Midbrain (tissue), 1 donor: ENCODE results near the gene SERPINB5.
"Not testable (repeated sequence)": the region's sequence is repeated elsewhere in the genome, so short reads cannot be mapped to it uniquely, and the experiment has no call there.

Experiments used
- DNase-seq: peaks from one replicate; lab custom pipeline; 2025; lab: John Stamatoyannopoulos, UW

Gene SERPINB5, protein sequence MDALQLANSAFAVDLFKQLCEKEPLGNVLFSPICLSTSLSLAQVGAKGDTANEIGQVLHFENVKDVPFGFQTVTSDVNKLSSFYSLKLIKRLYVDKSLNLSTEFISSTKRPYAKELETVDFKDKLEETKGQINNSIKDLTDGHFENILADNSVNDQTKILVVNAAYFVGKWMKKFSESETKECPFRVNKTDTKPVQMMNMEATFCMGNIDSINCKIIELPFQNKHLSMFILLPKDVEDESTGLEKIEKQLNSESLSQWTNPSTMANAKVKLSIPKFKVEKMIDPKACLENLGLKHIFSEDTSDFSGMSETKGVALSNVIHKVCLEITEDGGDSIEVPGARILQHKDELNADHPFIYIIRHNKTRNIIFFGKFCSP

DNA sequence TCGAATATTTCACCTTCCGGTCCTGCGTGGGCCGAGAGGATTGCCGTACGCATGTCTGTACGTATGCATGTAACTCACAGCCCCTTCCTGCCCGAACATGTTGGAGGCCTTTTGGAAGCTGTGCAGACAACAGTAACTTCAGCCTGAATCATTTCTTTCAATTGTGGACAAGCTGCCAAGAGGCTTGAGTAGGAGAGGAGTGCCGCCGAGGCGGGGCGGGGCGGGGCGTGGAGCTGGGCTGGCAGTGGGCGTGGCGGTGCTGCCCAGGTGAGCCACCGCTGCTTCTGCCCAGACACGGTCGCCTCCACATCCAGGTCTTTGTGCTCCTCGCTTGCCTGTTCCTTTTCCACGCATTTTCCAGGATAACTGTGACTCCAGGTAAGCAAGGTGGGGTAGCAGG, at the start of gene SERPINB5:
Gene SERPINB5, plus strand, starts transcription at position 291 of the 400 bp plus-strand sequence. CDS start 7,471 bp downstream, outside the sequence.
- no peak for DNase-seq

DNA sequence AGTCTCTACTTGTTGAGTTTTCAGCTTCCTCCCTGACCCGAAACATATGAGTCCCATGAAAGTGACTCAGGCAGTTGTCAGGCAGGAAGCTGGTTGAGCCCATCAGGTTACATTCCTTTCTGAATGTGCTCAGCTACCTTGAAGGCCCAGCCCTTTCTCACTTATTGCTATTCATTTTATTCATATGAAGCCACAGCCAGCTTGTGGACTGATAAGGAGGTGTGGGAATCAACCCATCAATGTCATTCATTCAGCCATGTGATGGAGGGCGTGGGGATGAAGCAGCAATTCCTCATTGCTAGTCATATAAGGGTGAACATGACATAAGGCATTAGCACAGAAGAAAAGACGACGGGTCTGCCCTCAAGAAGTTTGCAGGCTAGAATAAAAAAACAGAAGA, 49.2 kb upstream of the SERPINB5 start:
- DNase-seq = no peak

DNA sequence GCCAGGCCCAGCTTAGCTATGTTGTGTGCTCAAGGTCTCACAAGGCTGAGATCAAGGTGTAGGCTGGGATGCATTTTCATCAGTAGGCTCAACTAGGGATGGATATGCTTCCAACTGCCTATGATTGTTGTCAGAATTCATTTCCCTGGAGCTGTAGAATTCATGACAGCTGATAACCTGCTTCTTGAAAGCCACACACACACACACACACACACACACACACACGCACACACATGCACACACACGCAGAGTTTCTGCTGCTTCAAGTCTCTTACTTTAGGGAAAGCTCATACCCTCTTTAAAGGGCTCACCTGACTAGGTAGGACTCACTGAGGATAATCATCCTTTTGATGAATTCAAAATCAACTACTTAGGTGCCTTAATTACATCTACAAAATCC, 46.2 kb upstream of the SERPINB5 start:
- no peak for DNase-seq

DNA sequence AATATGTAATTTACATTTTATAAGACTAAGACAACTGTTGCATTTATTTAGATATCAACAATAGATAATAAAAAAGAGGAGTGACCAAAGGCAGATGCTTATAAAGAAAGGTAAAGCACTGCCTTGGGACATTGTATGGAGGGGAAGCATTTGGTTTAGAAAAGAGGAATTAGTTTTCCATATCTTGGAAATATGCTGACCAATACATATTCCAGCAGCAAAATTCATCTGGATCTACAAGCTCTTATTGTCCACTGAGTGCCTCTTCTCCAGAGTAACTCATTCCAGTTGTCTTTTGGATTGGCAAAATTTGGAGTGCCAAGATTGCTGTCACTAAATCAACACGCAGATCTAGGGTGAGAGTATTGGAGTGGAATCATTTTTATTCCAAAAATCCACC, 45.6 kb upstream of the SERPINB5 start:
- DNase-seq = no peak

DNA sequence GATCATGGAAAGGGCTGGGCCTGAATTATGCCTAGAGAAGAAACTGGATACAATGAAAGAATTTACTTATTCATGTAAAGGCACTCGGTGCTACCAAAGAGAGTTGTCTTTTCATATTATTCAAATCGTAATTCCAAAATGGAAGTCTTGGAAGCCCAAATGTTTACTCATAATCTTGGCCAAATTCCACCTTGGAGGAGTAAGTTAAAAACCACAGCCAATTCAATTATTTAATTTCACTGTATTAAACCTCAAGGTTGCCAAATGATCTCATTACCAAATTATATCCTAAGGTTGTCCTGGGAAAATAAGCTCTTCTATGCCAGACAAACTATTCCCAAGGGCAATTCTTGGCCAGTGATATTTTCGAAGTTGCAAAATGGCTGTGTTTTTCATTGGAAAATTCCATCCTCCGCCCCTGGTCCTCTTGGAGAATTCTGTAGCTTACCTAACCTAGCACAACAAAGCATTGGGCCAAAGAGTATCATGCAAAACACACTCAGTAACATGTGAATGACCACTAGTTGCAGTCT, 43.4 kb upstream of the SERPINB5 start:
- no peak for DNase-seq

DNA sequence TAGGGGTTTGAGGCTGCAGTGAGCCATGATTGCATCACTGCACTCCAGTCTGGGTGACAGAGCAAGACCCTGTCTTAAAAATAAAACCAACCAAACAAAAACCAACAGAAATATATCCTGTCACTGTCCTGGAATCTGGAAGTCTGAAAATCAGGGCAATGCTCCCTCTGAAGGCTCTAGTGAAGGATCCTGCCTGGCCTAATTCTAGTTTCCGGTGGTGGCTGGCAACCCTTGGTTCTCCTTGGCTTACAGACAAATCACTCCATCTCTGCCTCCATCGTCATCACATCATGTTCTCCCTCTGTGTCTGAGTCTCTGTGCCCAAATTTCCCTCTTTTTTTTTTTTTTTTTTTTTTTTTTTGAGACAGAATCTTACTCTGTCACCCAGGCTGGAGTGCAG, 38.6 kb upstream of the SERPINB5 start:
- no peak for DNase-seq

DNA sequence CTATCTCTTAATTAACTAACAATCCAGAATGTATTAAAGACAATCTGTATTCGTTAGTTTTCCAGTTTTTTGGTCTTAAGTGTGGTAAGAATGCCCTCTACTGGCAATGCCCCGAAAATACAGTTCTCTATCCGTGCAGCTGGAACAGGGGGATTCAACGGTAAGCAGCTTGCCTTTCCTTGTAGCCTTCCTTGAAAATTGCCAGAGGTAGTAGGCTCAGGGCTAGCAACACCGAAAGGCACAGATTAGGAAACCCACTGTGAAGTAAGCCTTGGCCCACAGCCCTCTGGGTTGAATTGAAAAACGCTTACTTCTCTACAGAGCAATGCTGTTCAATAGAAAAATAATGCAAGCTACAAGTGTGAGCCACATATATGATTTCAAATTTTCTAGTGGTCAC, 37.4 kb upstream of the SERPINB5 start:
- peak; percentile 66 for DNase-seq

DNA sequence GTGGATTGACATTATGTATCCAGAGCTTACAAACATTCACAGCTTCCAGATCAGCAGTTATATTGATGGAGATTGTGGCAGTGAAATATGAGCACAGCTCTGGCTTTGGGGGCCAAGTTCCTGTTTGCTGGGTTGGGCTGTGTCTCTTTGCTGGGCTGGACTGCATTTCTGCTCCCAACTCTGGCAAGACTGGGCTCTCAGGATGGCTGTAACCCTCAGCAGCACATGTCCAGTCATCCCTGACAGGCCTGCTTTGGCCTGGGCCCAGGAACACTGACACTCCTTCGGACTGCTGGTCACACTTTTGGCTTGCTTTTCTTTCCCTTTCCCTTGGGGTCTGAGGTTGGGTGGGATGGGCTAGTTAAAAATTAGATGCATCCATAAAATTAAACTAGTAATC, 36.5 kb upstream of the SERPINB5 start:
- DNase-seq = no peak

DNA sequence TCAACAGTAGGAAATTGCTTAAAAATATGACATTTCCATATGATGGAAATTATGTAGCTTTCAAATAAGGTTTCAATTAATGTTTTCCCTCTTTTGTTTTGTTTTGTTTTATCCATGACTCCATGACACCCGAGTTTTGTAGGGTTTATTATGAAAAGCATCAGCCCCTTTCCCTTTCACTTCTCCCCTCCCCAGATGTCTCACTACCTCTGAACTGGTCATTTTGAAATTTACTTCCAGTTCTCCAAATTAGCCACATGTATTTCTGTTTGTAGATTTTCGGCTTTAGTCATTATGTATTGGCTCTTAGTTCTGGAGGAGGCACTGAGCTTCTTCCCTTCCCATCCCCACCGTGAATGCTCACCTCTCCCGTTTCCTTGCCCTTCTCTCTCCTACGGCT, 35.9 kb upstream of the SERPINB5 start:
- no peak for DNase-seq

DNA sequence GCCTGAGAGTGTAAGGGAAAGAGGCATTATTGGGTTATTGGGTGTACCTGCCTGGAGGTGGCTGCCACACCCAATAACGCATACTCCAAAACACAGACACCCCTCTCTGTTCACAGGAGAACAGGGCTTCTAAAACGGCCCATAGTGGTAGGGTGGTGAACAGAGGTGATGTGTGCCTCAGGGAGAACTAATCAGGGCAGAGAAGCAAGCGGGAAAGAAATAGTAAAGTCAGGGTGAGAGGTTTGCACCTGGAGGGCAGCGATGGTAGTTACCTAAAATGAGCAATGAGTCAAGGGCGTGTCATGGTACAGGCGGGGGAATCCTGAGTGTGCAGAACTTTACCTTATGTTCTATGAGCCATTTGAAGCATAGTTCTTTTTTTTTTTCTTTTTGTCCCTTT, 32.9 kb upstream of the SERPINB5 start:
- DNase-seq = no peak

DNA sequence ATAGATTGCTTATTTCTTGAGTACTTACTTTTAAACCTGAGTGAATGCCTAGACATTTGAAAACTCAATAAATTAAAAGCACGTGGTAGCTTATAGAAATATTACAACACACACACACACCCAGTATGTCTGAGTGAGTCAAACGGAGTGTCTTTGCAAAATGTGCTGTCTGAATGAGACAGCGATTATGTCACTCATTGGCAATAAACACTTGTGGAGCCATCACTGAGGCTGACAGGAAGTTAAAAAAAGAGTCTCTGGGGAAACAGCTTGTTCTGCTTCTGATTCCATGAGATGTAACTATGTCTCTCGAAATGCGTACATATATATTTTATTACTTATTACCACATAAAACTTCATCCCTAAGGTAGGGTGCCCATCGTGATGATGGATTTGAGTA, 32.2 kb upstream of the SERPINB5 start:
- no peak for DNase-seq

DNA sequence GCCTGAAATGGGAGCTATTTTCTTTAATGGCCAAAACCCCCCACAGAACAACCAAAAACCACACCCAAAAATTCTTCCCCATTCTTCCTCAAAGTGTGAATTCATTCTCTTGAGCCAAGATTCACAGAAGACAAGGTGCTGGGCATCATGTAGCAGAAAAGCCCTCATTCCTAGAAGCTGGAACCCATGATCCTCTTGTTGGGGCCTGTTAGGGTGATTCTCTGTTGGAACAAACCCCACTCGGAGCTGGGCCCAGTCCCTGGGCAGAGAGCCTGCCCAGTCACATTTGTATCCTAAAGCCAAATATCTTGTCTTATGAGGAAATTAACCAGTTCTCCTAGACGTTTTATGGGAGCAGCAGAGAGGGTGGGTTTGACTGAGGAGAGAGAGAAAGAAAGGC, 31.7 kb upstream of the SERPINB5 start:
- DNase-seq = no peak

DNA sequence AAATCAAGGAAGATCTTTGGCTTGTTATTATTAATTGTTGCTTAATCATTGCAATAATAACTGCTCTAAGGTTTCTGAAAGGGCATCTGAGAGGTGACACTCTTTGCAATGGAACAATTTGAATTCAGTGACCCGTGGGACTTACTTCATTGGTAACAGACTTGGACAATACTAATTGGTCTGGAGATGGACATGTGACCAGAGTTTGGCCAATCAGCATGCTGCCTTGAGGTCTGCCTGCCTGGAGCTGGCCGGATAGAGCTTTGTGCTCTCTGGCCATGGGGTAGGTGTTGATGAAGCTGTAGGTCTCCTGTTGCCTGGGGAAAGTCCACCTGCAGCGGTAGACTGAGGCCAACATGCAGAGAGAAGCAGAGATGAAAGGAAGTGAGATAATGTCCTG, 30.5 kb upstream of the SERPINB5 start:
- no peak for DNase-seq

DNA sequence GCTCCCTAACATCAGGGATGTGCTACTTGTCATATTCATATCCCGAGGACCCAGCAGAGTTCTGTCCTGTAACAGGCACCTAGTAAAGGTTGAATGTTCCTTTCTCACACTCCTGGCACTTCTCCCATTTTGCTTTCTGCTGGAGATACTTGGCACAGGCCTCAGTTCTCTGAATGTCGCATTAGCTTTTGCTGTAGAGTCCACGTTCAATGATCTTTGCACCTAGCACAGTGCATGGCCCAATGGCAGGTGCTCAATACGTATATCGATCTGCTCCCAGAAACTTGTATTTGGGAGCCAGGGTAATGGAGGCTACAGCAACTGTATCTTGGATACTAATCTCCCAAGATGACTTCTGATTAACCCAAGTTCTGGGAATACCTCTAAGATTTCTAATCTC, 29.7 kb upstream of the SERPINB5 start:
- DNase-seq = no peak

DNA sequence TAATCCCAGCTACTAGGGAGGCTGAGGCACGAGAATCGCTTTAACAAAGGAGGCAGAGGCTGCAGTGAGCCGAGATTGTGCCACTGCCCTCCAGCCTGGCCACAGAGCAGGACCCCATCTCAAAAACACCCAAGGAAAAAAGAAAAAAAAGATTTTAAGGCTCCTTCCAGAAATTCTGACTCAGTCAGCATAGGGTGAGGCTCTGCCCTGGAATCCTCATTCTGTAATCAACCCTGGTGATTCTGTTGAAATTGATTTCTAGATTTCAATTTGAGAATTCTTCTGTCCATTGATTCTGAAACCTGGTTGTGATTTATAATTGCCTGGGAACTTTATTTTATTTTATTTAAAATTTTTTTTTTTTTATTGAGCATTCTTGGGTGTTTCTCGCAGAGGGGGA, 27.3 kb upstream of the SERPINB5 start:
- no peak for DNase-seq

DNA sequence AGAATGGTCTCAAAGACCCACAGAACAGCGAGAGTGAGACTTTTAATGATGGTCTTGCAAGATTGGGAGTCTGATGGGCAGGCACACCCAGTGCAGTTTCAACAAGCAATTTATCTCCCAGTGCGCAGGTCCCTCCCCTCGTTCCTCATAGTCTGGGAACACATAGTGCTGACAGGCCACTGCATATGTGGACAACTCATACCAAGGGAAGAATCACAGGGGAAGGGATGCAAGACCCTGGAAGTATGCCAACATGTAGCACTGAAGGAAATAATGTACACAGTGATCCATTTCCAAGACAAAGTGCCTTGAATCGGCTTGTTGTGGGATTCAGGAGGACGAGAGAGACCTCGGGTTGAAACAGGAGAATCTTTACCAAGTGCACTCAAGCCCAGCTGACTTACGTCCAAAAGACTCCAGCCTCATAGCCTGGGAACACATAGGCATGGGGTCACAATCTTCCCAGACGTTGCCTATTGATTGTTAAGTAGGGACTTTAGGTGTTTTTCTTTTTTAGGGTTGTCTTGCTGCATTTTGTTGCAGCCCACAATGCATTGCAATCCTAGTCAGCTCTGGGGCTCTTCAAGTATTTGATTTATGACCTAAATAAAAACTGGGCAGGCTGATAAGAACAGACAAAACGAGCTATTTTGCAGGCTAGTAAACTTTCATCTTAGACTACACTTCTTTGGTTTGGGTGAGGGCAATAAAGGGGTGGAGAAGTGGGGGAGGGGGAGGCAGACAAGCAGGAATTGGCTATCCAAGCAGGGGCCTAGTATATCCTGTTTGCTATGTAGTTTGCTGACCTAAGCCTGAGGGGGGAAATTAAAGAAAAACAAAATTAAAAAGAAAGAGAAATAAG, 24.7 kb upstream of the SERPINB5 start:
- DNase-seq = no peak

DNA sequence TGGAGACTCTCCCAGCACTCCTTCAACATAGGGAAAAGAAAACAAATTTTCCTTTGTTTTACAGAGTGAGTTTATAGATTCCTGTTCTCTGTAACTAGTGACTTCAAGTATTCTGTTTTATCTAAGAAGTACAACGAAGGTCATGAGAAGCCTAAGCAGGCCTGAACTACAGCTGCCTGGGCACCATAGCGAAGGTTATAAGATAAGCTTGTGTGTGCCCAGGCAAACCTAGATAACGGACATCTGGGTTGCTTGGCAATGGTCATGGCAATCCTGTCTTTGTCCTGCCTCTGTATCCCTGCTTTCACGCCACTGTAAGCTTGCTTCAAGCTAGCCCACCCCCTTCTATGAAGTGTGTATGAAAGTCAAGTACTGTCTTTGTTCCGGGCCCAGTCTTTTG, 24.0 kb upstream of the SERPINB5 start:
- DNase-seq = not testable (repeated sequence)

DNA sequence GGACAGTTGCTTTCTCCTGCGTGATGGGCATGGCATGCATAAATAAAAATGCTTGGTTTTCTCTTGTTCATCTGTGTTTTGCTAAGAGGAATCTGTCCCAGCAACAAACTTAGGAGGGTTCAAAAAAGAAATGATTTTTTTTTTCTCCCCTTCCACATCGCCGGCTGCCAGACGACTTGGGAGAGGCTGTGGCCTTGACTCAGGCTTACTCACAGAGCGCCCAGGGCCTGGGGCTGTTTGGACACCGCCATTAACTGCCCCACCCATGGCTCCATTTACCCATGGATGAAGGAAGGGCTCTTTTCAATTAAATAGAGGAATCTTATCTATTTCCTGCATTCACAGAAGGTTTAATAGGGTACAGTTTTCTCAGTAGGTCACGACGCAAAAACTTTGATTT, 22.3 kb upstream of the SERPINB5 start:
- no peak for DNase-seq

DNA sequence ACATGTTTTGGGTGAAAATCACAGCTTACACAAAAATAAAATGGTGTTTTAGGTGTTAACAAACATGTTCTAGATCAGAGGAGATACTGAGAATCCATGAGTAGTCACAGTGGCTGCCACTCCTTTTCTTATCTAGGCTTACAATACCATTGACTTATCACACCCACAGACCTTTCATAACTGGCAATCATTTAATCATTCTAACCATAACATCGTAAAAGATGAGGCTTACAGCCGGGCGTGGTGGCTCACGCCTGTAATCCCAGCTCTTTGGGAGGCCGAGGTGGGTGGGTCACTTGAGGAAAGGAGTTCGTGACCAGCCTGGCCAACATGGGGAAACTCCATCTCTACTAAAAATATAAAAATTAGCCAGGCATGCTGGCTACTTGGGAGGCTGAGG, 18.8 kb upstream of the SERPINB5 start:
- no peak for DNase-seq

DNA sequence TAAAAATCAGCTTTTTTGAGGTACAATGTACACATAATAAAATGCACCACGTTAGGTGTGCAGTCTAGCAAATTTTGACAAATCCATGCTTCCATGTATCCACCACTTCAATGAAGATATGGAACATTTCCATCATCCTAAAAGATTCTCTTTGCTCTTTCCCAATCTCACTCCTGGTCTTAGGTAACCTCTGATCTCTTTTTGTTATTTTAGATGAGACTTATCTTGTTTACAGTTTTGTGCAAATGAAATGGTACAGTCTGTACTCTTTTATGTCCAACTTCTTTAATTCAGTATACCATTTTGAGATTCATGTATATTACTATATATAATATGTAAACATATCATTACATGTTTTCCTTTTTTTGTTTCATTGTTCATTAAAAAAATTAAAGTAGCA, 16.3 kb upstream of the SERPINB5 start:
- no peak for DNase-seq

DNA sequence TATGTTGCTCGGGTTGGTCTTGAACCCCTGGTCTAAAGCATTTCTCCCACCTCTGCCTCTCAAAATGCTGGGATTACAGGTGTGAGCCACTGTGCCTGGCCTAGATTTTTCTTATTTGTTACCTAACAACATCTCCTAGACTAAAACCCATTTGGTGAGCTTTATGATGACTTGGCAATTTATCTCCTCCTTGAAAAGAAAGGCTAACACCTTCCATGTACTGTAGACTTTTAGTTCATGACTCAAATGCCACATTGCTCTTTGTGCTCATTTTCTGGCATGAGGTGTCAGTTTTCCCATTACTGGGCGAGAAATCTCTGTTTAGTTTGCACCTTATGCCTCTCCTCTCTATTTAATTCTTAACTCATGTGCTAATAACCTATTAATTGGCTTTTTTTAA, 12.3 kb upstream of the SERPINB5 start:
- no peak for DNase-seq

DNA sequence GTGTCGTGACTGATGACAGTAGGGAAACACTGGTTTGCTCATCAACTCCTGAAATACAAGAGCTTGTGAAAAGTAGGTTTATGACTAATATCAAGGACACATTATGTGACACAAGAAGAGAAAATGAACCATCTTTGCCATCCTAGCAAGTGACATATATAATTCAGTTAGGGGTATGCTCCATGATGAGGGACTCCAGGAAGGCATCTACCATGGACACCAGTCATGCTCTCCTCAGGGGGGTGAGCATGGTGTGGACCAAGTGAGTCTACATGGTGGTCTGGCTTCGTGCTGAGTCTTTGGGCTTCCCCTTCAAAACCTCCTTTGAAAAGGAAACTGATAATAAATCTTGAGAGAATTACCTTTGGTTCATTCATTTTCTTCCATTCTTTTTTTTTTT, 11.7 kb upstream of the SERPINB5 start:
- DNase-seq = no peak

DNA sequence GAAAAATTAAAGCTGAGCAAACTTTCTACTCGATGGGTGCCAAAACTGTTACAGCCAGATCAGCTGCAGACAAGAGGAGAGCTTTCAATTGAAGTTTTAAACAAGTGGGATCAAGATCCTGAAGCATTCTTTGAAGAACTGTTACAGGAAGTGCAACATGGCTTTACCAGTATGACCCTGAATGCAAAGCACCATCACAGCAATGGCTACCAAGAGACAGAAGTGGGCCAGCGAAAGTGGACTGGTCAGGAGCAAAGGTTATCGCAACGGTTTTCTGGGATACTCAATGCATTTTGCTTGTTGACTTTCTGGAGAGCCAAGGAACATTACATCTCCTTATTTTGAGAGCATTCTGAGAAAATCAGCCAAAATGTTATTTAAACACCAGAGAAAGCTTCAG, 9.1 kb upstream of the SERPINB5 start:
- no peak for DNase-seq
